Measurements from ENCODE around the gene G0S2.

Gene G0S2

DNA sequence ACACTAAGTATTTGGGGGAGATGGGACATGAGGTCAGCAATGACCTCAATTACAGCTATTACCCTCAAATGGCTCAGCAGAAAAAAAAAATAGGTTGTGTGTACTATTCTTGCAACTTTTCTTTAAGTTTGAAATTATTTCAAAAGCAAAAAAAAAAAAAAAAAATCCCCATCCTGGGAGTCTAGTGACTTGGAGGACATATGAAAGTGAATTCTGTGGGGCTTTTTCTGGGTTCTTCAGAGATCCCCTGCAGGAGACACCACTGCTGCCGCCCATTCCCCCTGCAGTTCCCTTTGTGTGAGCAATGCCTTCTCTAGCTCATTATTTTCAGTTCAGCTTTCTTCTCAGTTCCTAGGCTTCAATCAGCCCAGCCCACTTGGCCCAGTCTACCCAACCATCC, 46.1 kb downstream of the G0S2 start:
- no peak overlapping the region for H3K27ac ChIP-seq (replicated peaks)
- DNase-seq (ENCODE audit: low read depth in 1 of 2, low spot score in 1 of 2) = no peak
- no peak for TF ChIP-seq POLR2AphosphoS5 (IDR thresholded peaks at IDR 0.05; ENCODE audit: low read depth)
- TF ChIP-seq REST (IDR thresholded peaks at IDR 0.05; ENCODE audit: insufficient replicate concordance, low read depth) = no peak
- TF ChIP-seq SPI1 (IDR thresholded peaks at IDR 0.05; ENCODE audit: borderline replicate concordance, low read depth) = no peak
- TF ChIP-seq GABPA (IDR thresholded peaks at IDR 0.05; ENCODE audit: low read depth) = no peak
- peaks cover 2% of the 10 kb centered on the region for H3K27me3 ChIP-seq (ENCODE audit: insufficient read depth, poor library complexity, severe bottlenecking)
- no peak overlapping the region for H3K4me3 ChIP-seq (replicated peaks; ENCODE audit: insufficient read depth, low read length)

GRCh38 chr1:209723265-209723664, 48.1 kb downstream of the G0S2 start:
- TF ChIP-seq, protein P1, sequence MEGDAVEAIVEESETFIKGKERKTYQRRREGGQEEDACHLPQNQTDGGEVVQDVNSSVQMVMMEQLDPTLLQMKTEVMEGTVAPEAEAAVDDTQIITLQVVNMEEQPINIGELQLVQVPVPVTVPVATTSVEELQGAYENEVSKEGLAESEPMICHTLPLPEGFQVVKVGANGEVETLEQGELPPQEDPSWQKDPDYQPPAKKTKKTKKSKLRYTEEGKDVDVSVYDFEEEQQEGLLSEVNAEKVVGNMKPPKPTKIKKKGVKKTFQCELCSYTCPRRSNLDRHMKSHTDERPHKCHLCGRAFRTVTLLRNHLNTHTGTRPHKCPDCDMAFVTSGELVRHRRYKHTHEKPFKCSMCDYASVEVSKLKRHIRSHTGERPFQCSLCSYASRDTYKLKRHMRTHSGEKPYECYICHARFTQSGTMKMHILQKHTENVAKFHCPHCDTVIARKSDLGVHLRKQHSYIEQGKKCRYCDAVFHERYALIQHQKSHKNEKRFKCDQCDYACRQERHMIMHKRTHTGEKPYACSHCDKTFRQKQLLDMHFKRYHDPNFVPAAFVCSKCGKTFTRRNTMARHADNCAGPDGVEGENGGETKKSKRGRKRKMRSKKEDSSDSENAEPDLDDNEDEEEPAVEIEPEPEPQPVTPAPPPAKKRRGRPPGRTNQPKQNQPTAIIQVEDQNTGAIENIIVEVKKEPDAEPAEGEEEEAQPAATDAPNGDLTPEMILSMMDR (IDR thresholded peaks at IDR 0.05; ENCODE audit: insufficient read depth, low read length) = no peak
- no peak for TF ChIP-seq POLR2AphosphoS5 (IDR thresholded peaks at IDR 0.05; ENCODE audit: low read depth)
- no peak for TF ChIP-seq GABPA (IDR thresholded peaks at IDR 0.05; ENCODE audit: low read depth)
- TF ChIP-seq REST (IDR thresholded peaks at IDR 0.05; ENCODE audit: insufficient replicate concordance, low read depth) = no peak
- TF ChIP-seq SPI1 (IDR thresholded peaks at IDR 0.05; ENCODE audit: borderline replicate concordance, low read depth) = no peak
- DNase-seq (ENCODE audit: low read depth in 1 of 2, low spot score in 1 of 2) = no peak
- Histone ChIP-seq H3K4me3 (replicated peaks; ENCODE audit: insufficient read depth, low read length) (no peak overlapping the region), H3K27me3 (ENCODE audit: insufficient read depth, poor library complexity, severe bottlenecking) (peaks cover 2% of the 10 kb centered on the region), H3K27ac (replicated peaks) (no peak overlapping the region)

DNA sequence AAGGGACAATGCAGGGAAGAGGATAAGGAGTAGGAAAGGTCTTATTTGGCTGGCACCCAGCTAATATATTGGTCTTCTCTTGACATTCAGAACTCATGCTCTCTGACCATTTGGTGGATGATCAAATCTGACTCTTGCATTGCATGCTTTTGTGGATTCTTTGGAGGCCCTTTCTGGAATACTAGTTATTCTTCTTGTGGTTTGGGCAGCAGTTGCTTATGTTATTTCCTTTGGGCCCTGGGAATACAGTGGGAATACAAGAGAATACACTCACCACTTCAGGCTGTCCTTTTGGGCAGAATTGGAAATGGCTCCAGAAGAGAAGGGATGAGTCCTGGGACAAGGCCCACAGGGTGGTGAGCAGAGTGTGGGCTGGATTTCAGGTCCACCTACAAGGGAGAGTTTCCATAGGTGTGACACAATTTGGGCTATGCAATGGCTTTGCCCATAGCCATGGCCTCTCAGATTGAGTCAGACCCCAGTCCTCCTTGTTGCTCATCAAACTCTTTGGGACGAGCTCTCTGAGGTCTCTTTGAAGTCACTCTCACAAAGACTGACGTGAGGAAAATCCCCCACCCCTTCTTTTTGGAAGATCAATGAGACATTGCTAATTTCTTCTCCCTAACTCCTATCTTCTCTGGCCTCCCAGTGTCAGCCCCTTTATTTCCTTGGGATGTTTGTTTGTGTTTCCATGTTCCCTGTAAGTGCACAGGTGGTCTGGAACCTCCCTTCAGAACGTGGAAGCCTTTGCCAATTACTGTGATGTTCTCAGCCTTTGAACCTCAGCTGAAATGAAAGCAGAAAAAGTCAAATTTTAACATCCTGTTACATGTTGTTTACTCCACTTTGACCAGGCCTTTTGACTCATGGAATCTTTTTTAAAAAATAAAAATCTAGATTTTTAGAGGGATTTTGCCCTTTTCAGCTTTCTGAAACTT, 48.8 kb downstream of the G0S2 start:
- H3K27me3 ChIP-seq (ENCODE audit: insufficient read depth, poor library complexity, severe bottlenecking) = no peaks in the 10 kb centered on the region
- H3K4me3 ChIP-seq (replicated peaks; ENCODE audit: insufficient read depth, low read length) = no peak overlapping the region
- H3K27ac ChIP-seq (replicated peaks) = no peak overlapping the region
- no peak for DNase-seq (ENCODE audit: low read depth in 1 of 2, low spot score in 1 of 2)
- TF ChIP-seq POLR2AphosphoS5 (IDR thresholded peaks at IDR 0.05; ENCODE audit: low read depth) (no peak), SPI1 (IDR thresholded peaks at IDR 0.05; ENCODE audit: borderline replicate concordance, low read depth) (no peak), REST (IDR thresholded peaks at IDR 0.05; ENCODE audit: insufficient replicate concordance, low read depth) (no peak), GABPA (IDR thresholded peaks at IDR 0.05; ENCODE audit: low read depth) (no peak)
- TF ChIP-seq, protein P1 (IDR thresholded peaks at IDR 0.05; ENCODE audit: insufficient read depth, low read length) = no peak

Measured in HL-60 (cell line).